HUDEP-2 (cell line): ENCODE data around the gene HPCAL1.

ENCODE experiments used
- DNase-seq, 76 experiments: peaks; one replicate each; lab custom pipeline; 2025; ENCODE audit not compliant: unreplicated experiment in 76 of 76; lab: John Stamatoyannopoulos, UW

Gene HPCAL1

DNA sequence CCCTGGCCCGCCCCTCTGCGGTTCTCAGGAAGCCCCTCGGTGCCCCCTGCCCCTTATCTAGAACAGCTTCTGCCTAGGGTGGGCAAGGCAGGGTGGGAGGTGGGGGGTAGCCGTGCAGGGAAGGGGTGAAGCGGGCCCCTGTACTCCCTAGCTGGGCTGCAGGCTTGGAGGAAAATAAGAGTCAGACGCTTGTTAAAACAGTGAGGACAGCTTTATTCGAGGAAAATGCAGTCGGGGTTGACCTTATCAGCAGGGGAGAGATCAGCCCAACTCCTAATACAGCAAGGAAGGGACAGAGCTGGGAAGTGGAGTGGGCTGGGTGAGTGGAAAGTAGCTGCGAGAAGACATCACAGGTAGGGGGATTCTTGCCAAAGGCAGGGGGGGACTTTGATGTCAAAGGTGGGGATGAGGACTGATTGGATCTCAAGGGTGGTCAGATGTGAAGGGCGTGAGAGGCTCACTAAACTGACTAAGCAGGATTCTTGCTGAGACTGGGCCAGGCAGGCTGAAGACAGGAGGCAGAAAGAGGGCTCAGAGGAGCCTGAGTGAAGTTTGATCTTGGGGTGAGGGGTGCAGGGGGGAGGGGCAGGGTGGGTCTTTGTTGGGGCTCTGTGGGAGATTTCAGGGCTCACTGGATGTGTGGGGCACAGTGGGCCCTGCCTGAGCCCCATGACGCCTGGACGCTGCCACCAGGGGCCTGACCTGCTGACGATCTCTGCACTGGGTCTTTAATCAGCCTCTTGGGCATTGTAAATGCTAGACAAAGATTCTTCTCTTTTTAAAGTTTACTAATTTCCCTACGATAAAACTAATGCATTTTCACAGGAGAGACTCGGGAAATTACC is 29.9 kb downstream of the HPCAL1 start:
- DNase-seq = no peak

DNA sequence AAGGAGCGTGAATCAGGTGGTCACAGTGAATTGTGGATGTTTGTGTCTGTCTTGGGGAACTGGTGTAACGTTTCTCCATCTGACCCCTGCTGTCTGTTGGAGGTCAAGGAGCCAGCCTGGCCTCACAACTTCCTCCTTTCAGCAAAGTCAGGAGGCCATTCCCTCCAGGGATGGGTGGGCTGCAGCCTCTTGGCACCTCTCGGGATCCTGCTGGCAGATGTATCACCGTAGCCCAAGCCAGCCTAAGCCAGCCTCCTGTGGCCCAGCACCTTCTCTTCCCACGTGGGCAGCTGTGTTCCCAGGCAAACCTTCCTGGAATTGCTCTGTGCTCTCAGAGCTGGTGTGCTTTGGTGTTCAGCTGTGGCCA is 30.5 kb downstream of the HPCAL1 start:
- DNase-seq = no peak

DNA sequence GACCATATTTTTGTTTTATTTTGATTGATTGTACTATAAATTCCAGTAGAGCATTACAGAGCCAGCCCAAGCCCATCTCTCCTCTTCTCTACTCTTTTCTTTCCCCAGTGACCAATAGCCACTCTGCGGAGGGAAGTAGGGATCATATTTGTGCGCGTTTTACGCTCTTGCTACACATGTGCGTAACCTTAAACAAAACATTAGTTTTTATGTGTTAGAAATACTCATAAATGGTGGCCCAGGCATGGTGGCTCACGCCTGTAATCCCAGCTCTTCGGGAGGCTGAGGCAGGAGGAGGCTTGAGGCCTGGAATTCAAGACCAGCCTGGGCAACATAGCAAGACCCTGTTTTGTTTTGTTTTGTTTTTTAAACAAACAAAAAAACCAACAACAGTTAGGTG is 31.3 kb downstream of the HPCAL1 start:
- no peak for DNase-seq

DNA sequence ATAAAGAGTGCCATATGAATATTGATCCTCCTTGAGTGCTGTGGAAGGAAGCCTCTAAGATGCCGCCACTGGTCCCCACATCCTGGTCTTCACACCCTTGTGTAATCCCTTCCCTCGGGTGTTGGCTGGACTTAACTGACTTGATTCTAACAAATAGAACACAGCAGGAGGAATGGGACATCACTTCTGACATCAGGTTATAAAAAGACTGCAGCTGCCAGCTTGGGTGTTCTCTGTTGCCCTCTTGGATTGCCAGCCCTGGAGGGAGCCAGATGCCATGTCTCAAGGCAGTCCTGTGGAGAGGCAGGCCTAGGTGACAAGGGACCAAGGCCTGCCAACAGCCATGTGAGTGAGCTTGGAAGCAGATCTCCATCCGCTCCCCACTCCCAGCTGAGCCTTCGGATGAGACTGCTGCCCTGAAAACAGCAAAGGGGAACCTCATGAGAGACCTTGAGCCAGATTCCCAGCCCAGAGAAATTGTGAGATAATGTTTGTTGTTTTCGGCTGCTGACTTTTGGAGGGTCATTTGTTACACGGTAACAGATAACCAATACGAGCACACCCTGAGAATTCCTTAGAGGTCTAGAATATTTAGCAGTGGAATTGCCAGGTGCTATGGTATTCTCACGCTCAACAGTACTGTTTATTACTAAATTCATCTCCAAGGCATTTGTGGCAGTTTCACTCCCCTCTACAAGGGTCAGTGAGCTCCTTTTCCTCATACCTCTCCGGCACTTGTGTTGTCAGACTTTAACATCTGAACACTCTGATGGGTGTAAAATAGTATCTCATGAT is 32.5 kb downstream of the HPCAL1 start:
- DNase-seq = no peak

DNA sequence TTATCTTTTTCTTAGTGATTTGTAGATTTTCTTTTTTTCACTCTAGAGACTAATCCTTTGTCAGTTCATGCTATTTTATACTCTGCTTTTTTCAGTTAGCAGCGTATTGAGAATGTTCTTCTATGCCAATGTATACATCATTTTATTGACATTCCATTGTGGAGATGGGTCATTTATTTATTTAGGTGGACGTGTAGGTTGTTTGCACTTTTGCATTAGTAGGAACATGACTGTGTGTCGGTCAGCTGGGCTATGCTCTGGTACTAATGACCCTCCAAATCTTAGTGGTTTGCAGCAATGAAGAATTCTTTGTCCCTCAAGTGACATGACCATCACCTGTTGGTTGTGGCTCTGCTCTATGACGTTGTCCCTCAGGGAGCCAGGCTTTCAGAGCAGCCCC is 33.6 kb downstream of the HPCAL1 start:
- no peak for DNase-seq

DNA sequence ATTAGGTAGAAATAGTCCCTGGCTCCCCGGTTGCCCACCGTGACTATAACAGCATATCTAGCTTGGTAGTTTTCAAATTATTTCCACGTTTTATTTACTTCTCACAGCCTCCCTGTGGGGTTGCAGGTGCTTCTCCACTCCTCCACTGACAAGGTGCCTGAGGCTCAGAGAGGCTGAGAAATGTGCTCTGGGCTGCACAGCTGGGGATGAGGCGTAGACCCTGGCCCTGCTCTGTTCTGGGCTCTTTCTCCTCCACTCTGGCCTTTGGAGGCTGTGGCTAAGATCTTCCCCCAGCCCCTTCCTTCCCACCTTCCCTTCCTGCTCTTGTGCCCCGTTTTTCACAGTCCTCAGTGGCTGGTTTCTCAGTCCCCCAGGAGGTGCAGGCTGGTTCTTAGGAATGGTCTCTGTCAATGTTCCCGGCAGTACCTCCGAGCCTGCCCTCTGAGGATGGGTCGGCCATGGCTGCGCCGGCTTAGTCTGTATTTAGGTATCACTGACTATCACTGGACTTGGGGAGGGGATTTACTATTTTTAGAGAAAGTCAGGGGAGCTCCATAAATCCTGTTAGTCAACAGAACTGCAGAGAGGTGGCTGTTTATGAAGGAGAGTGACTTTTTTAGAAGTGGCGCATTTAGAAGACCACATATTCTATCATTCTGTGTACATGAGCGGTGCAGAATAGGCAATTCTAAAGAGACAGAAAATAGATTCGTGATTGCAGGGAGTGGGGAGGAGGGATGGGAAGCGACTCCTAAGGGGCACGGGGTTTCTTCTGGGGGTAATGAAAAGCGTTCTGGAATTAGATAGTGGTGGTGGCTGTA is 35.0 kb downstream of the HPCAL1 start:
- DNase-seq = no peak

DNA sequence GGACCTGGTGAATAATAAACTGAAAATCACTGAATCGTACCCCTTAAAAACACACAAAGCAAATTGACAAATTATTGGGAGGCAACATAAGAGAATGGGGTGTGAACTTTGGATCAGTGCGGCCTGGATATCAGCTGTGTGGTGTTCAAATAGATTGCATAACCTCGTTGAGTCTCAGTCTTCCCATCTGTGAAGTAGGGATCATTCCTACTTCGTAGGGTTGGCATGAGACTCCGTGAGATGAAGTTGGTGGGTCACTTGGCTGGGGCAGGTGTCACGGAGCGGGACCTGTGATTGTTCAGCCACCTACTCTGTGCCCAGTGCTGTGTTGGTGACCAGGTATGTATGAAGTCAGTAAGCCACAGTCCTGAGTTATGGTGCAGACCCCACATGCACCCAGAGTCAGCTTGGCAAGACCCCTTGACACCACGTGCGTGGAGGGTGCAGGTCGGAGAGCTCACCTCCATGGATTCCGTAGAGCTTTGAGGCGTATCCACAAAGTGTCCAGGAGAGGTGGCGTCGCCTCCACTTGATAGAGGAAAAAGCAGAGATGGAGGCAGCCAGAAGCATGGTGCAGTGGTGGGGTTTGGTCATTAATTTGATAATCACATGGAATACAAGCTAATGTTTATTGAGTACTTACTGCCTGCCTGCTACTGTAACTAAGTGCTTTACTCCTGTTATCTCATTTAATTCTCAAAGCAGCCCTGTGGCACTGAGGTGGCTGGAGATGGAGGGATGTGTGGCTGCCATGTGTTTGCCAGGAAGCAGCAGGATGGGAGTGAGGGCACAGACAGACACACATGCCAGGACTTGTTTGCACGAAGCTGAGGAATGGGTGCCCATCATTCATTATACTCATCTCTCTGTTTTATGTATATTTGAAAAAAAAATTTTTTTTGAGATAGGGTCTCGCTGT is 35.8 kb downstream of the HPCAL1 start:
- DNase-seq = no peak

DNA sequence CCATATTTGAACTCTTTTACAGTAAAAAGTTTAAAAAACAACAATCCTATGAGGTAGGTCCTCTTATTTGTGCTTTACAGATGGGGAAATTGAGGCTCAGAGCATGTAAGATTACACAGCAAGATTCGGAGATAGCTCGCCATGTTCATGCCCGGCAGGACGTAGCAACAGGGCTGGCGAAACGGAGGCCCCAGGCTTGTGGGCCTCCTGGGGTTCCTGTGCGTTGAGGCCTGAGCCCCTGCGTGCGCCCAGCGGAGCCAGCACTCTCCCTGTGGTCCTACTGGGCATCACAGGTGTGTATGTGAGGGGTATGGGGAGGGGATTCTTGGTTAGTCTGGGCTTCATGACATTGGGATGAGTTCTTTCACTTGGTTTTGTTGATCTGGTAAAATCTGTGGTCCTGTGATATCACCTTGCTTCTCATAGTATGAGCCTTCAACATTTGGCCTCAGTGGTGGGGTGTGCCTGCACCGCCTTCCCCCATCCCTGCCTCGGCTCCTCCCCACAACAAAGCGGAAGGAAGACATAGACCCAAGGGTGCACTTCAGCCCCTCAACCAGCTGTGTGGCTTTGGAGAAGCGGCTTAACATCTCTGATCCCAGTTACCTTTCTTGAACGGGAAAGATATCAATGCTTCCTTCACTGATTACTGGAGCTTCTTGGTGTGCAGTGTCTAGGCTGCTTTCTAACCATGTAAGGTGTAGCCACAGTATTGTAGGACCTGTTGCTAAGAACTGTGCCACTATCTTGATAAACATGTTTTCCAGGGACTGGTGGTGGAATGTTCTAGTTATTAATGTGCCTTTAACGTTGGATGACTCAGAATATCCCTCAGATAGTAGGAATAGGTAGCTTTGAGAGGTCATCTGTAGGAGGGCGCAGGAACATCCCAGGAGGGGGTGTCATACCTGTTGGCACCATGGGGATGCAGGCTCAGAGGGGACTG is 37.2 kb downstream of the HPCAL1 start:
- DNase-seq = no peak

DNA sequence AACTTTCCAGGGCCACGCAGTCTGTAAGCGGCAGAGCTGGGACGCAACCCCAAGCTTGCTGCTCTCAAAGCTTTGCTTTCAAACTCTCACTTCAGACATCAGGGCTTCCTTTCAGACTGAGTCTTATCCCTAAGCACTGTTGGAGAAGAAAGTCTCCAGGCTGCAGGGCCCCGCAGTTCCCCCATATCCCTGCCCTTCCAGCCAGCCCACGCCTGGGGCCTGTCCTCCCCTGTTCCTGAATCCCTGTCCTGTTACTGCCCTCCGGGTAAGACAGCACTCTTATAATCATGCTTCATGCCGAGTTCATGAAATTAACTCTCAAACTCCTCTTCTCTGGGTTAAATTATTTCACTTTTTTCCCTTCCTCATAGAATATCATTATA is 37.9 kb downstream of the HPCAL1 start:
- no peak for DNase-seq

DNA sequence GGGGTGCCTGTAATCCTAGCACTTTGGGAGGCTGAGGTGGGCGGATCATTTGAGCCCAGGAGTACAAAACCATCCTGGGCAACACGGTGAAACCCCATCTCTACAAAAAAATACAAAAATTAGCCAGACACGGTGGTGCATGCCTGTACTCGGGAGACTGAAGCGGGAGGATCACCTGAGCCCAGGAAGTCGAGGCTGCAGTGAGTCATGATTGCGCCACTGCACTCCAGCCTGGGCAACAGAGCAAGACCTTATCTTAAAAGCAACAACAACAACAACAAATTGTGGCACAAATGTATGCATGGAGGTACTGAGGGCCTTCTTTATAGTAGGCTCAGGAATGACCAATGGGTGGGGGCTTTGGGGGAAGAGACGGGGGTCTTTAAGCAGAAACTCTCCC is 38.5 kb downstream of the HPCAL1 start:
- DNase-seq = no peak

DNA sequence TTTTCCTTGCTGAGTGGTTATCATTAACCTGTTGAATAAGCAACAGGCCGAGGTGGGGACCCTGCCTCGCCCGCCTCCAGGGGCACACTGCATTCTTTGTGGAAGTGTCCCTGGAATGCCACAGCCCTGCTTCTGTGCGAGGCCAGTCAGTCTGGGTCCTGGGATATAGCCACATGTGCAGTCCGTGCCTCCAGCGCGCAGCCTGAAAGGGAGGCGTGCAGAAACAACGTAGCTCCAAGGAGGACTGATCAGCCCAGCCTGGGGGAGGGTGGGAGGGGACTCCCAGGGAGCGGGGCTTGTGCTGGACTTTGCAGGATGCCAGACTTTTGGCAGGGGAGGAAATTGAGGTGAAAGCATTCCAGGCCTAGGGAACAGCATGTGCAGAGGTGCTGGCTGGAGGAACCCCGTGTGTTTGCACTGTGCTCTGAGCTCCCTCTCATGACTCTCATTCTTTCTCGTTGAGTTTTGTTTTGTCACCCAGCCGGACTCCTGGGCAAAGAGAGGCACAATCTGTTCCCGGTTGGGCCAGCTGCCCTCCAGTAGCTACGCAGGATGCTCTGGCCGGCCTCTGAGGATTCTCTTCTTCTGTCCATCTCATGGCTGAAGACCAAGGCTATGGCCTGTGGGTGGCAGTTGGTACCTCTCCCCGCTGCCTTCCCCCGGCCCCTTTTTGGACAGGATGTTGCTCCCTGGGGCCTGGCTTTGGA is 39.7 kb downstream of the HPCAL1 start:
- no peak for DNase-seq

DNA sequence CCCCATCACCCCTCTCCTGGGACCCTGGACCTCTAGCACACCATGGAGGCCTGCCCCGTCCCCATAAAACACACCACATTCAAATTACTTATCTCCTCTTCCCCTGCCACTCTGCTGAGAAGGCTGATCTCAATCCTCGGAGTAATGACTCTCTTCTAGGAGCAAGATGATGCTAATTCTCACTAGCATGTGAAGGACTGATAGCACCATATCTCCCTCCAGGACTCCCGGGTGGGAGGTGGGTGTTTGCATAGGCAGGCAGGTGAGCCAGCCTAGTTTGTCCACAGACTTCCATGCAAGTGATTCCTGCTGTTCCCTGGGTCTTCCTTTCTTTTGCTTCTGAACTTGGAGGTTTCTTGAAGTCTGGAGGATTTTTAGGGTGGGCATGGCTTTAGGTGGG is 40.5 kb downstream of the HPCAL1 start:
- DNase-seq = no peak

DNA sequence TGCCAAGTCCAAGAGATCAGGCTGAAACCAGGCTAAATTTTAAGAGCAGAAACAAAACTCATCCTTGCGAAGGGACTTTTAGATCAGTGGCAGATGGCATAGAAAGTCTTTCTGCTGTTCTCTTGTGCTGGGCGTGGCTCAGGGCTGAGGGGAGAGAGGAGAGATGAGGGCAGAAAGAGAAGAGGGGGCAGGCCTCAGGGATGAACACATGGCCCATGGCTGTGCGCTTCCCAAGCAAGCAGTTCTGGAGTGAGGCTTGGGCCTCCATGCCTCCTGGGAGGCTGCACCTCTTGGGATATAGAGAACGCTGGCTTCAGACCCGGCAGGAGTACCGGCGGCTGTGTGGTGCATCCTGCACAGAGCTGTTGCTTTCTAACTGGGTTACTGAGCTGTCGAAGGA is 41.0 kb downstream of the HPCAL1 start:
- DNase-seq = no peak

DNA sequence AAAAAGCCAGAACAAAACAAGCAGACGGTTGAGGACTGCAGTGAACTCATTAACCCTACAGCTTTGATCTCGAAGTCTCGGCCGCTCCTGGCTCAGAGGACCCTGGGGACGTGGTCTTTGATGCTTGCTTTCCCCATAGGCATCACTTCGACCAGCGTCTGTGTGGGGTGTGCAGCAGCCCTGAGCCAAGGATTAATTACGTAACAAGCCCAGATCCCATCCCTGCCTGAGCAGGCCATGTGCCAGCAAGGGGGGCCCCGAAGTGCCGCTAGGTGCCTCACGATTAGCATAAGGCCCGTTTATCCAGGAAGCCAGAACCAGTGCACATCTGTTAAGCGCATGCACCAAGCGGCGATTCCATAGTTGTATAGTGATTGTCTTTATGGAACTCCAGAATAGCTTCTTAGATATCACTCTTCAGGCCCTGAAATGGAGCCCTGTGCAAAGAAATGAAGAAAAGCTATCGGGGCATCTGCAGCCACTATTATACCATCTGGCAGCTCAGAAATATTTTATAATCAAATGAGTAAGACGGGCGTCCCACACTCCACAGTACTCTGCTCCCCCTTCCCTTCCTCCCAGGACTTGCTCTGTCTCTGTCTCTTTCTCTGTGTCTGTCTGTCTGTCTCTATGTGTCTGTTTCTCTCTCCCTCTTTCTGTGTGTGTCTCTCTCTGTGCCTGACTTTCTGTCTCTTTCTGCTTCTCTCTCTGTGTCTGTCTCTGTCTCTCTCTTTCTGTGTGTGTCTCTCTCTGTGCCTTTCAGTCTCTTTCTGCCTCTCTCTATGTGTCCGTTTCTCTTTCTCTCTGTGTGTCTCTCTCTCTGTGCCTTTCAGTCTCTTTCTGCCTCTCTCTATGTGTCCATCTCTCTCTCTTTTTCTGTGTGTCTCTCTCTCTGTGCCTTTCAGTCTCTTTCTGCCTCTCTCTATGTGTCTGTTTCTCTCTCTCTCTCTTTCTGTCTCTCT is 41.7 kb downstream of the HPCAL1 start:
- no peak for DNase-seq

DNA sequence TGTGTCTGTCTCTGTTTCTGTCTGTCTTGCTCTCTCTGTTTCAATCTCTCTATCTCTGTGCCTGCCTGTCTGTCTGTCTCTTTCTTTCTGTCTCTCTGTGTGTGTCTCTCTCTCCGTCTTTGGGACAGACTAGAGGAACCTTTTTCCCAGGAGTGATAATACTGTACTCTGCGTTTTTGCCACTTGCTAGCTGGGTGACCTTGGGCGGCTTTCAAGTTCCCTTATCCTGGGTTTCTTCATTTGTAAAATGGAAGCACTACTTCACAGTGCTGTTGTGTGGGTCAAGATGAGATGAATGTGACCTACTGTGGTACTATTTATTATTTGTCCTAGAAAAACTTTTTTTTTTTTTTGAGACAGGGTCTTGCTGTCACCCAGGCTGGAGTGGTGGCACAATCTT is 42.4 kb downstream of the HPCAL1 start:
- no peak for DNase-seq

DNA sequence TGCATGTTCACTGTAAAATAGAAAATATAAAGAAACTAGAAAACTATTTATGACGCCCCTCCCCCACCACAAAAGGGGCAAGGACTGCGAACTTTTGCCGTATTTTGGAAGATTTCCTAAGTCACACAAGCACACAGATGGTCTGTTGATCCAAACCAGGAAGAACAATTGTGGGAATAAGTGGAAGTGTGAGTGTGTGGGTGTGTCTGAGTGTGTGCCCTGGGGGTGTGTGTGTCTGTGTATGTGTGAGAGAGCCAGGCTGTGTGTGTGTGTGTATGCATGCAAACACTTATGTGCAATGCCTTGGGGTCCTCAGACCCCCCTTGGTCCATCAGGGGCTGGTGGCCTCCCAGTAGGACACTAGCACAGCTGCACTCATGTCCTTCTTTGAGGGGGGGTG is 43.1 kb downstream of the HPCAL1 start:
- no peak for DNase-seq

DNA sequence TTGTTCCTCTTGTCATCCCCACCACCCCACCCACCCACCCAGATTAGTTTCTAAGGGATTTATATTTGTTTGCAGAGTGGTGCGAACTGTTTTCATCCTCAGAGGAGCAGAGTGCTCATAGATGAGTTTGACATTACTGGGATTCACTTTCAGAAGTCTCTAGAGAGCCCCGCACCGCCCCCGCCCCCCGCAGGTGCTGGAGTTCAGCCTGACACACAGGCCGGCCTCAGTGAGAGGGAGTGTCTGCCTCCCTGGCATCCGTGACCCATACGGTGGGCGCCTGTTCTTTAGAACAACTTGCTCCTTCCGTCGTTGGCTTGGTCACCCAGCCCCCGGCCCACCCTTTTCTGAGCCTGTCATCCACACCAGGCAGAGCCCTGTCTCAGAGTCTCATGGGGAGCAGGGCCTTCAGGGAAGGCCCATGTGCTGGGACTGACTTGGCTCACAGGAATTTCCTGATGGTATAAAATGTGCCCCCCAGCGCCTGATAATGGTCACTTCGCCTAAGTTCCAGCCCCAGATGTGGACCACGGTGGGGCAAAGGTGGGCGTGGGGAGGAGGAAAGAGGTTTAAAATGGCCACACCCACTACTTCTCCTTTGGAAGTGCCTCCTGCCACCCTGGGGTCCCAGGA is 44.3 kb downstream of the HPCAL1 start:
- no peak for DNase-seq
